ENCODE measurements around the gene CTIF. TPM values are rescaled to one million over a fixed set of nuclear protein-coding genes. Genes with fewer than 3 reads are reported as not detected.

The CTIF gene
- total and polyA plus RNA-seq, 4 donors, result 10.6 to 26.7 (median 12.3) TPM

DNA sequence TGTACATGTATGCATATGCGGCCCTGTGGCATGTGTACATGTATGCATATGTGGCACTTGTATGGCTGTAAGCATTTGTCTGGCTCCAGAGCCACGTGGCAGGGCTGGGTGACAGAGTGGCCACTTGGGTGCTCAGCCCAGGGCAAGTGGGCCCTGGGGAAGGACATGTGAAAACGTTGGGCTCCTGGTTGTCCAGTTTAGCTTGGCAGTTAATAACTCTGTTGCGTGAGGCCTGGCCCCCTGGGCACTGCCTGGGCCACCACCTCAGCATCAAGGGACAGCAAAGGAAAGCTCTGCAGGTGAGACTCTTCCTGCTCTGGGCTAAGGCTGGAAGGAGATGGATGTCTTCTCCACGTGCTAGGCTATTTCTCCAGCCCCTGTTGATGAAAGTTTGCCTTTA, 119.9 kb downstream of the CTIF start:
- H3K36me3 ChIP-seq (ENCODE audit: control insufficient read depth in 4 of 4, insufficient read depth in 3 of 4, low read depth in 1 of 4, low read length in 3 of 4), result no peaks in the 10 kb centered on the region
- no peaks in the 10 kb centered on the region for H3K9me3 ChIP-seq (ENCODE audit: control insufficient read depth in 4 of 4, low read length in 3 of 4)
- no peak overlapping the region for H3K4me3 ChIP-seq (ENCODE audit: low read depth in 1 of 3, low read length in 3 of 3)
- H3K4me1 ChIP-seq (ENCODE audit: control insufficient read depth in 4 of 4, insufficient read depth in 4 of 4, low read length in 3 of 4), result peaks cover 0 to 19% (median 9%) of the 10 kb centered on the region in 4 donors
- DNase-seq (ENCODE audit: low spot score), result no peak
- H3K27ac ChIP-seq (ENCODE audit: low read depth in 1 of 2, low read length in 2 of 2), result no peak overlapping the region
- H3K27me3 ChIP-seq (ENCODE audit: control insufficient read depth in 4 of 4, insufficient read depth in 4 of 4, low read length in 3 of 4), result no peaks in the 10 kb centered on the region
- H3K9ac ChIP-seq (ENCODE audit: low read depth in 1 of 2, low read length in 2 of 2), result no peak overlapping the region
- TF ChIP-seq EGR1 (IDR thresholded peaks at IDR 0.05; ENCODE audit: low read depth in 2 of 2) (no peak), YY1 (IDR thresholded peaks at IDR 0.05) (no peak), RAD21 (IDR thresholded peaks at IDR 0.05) (no peak), FOXA2 (IDR thresholded peaks at IDR 0.05) (no peak), SP1 (IDR thresholded peaks at IDR 0.05) (no peak), NR2F2 (IDR thresholded peaks at IDR 0.05) (no peak), TAF1 (conservative IDR thresholded peaks at IDR 0.05) (no peak), CTCF (IDR thresholded peaks at IDR 0.05; ENCODE audit: low read depth, low read length, missing input control) (no peak), GABPA (IDR thresholded peaks at IDR 0.05 in 1 of 2, conservative IDR thresholded peaks at IDR 0.05 in 1 of 2) (no peak)
- TF ChIP-seq, protein P1, sequence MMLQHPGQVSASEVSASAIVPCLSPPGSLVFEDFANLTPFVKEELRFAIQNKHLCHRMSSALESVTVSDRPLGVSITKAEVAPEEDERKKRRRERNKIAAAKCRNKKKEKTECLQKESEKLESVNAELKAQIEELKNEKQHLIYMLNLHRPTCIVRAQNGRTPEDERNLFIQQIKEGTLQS (IDR thresholded peaks at IDR 0.05), result no peak
- WGBS, result 77% methylated on average over 5 of the region's 5 CpGs

- 97% methylated on average over 19 of the region's 19 CpGs for WGBS
- Histone ChIP-seq H3K27ac (ENCODE audit: low read depth in 1 of 2, low read length in 2 of 2) (no peak overlapping the region), H3K36me3 (ENCODE audit: control insufficient read depth in 4 of 4, insufficient read depth in 3 of 4, low read depth in 1 of 4, low read length in 3 of 4) (no peaks in the 10 kb centered on the region), H3K27me3 (ENCODE audit: control insufficient read depth in 4 of 4, insufficient read depth in 4 of 4, low read length in 3 of 4) (no peaks in the 10 kb centered on the region), H3K4me1 (ENCODE audit: control insufficient read depth in 4 of 4, insufficient read depth in 4 of 4, low read length in 3 of 4) (peaks cover 0 to 26% (median 14%) of the 10 kb centered on the region in 4 donors), H3K9me3 (ENCODE audit: control insufficient read depth in 4 of 4, low read length in 3 of 4) (no peaks in the 10 kb centered on the region), H3K9ac (ENCODE audit: low read depth in 1 of 2, low read length in 2 of 2) (no peak overlapping the region), H3K4me3 (ENCODE audit: low read depth in 1 of 3, low read length in 3 of 3) (no peak overlapping the region)
- DNase-seq (ENCODE audit: low spot score), result no peak
- TF ChIP-seq, protein P1 (IDR thresholded peaks at IDR 0.05), result no peak
- TF ChIP-seq FOXA2 (IDR thresholded peaks at IDR 0.05) (no peak), EGR1 (IDR thresholded peaks at IDR 0.05; ENCODE audit: low read depth in 2 of 2) (no peak), RXRA (IDR thresholded peaks at IDR 0.05) (no peak), SP1 (IDR thresholded peaks at IDR 0.05) (no peak)
- TF ChIP-seq, protein P2, sequence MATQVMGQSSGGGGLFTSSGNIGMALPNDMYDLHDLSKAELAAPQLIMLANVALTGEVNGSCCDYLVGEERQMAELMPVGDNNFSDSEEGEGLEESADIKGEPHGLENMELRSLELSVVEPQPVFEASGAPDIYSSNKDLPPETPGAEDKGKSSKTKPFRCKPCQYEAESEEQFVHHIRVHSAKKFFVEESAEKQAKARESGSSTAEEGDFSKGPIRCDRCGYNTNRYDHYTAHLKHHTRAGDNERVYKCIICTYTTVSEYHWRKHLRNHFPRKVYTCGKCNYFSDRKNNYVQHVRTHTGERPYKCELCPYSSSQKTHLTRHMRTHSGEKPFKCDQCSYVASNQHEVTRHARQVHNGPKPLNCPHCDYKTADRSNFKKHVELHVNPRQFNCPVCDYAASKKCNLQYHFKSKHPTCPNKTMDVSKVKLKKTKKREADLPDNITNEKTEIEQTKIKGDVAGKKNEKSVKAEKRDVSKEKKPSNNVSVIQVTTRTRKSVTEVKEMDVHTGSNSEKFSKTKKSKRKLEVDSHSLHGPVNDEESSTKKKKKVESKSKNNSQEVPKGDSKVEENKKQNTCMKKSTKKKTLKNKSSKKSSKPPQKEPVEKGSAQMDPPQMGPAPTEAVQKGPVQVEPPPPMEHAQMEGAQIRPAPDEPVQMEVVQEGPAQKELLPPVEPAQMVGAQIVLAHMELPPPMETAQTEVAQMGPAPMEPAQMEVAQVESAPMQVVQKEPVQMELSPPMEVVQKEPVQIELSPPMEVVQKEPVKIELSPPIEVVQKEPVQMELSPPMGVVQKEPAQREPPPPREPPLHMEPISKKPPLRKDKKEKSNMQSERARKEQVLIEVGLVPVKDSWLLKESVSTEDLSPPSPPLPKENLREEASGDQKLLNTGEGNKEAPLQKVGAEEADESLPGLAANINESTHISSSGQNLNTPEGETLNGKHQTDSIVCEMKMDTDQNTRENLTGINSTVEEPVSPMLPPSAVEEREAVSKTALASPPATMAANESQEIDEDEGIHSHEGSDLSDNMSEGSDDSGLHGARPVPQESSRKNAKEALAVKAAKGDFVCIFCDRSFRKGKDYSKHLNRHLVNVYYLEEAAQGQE (IDR thresholded peaks at IDR 0.05), result no peak
- TF ChIP-seq, protein P3, sequence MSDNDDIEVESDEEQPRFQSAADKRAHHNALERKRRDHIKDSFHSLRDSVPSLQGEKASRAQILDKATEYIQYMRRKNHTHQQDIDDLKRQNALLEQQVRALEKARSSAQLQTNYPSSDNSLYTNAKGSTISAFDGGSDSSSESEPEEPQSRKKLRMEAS (IDR thresholded peaks at IDR 0.05), result no peak
Observed at GRCh38 chr18:48659188-48660009, 120.6 kb downstream of the CTIF start.

All from liver (tissue), 9 donors.